GM12891 (cell line): ENCODE results near the gene EPB41L2.

Experiments
- DNase-seq: peaks from one replicate; pipeline ENCODE4 v3.0.0; 2011; ENCODE audit warnings: low spot score; ENCODE audit not compliant: insufficient read length
- FAIRE-seq: peaks from 2 replicates; lab custom pipeline; 2011; peaks lifted over from hg19 to GRCh38; lab: Jason Lieb, UNC
- PAX5 ChIP-seq: IDR thresholded peaks from 2 replicates; pipeline ENCODE4 v1.6.1; 2011; ENCODE audit warnings: low read length, moderate library complexity, mild to moderate bottlenecking; ENCODE audit not compliant: insufficient read depth, severe bottlenecking
- POLR2A ChIP-seq: IDR thresholded peaks from 2 replicates; pipeline ENCODE4 v1.6.1; 2011; ENCODE audit warnings: low read depth, low read length, control low read depth
- POLR2AphosphoS5 ChIP-seq: IDR thresholded peaks from 2 replicates; pipeline ENCODE4 v1.6.1; 2011; ENCODE audit warnings: low read depth, low read length, control low read depth
- POU2F2 ChIP-seq: IDR thresholded peaks from 2 replicates; pipeline ENCODE4 v1.6.1; 2011; ENCODE audit warnings: low read depth, mild to moderate bottlenecking, control low read depth, low read length, moderate library complexity
- SPI1 ChIP-seq: IDR thresholded peaks from 2 replicates; pipeline ENCODE4 v1.6.1; 2011; ENCODE audit warnings: low read depth, low read length, control low read depth
- TAF1 ChIP-seq: IDR thresholded peaks from 2 replicates; pipeline ENCODE4 v1.6.1; 2011; ENCODE audit warnings: low read depth, low read length, control low read depth

EPB41L2 gene

DNA sequence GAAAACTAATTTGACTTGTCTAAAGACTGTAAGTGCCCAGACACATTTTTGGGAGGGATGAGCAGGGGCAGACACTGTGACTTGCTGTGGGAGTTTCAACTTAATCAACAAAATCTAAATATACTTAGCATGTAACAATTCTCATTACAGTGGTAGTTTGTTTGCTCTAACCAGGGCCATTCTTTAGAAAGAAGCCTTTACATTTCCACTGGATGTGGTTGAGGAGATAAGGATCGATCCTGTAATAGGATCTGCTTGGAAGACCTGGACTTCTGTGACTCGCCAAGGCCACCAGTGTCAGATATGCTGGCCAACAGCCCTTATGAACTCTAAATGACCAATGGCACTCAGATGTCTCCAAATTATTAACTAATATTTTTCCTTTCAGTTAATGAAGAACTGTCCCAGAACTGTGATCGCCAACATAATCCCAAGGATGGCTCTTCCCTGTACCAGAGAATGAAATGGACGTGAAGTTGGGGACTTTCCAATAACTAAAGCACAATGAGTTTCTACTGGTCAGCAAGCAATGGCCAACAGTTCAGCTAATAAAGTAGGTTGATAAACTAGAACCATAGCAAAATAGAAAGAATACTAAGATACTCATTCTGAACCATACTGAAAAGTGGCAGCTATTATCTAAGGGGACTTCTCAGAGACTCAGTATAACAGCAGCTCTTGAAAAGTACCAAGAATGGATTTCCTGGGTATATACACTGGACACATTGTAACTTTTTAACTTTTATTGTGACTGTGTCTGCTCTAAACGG is 228.4 kb downstream of the EPB41L2 start:
- DNase-seq: no peak
- FAIRE-seq: no peak

DNA sequence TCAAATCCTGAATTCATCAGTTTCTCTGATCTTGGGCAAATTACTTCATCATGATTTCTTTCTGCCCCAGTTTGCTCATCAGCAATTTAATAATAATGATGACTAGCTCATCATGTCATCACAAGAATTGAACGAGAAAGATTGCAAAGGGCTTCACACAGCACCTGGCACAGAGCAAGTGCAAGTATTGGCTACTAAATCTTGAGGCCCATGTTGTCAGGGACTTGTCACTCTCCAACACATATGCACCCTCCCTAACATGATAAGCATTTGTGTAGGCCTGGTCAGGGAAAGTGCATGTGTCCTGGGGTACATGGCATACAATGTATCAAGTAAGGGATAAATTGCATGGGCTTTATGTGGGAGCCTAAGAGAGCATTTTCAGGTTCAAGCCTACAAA is 229.5 kb downstream of the EPB41L2 start:
- FAIRE-seq: no peak

More for the DNA sequence above, 228.4 kb downstream of the EPB41L2 start:
- no peak for TF ChIP-seq POU2F2
- TF ChIP-seq POLR2AphosphoS5: no peak
- TF ChIP-seq TAF1: no peak
- TF ChIP-seq SPI1: no peak
- TF ChIP-seq POLR2A: no peak
- TF ChIP-seq PAX5: no peak

DNA sequence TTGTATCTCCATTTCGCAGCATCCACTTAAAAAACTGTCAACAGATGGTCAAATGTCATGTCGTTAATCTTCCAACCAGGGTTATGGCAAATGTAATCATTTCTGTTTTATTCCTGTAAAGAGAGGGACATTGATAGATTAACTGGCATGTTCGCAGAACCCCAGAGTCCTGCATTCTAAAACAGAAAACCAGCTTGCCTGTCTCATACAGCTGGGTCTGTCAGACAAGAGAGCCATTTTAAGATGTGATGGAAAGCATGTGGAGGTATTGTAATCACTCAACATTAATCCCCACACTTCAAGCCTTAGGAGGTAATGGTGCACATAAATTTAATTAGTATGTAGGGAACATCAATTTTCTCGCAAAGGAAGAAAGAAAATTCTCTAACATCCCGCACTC is 231.4 kb downstream of the EPB41L2 start:
- DNase-seq: no peak
- FAIRE-seq: no peak
- TF ChIP-seq POLR2AphosphoS5: no peak
- TF ChIP-seq SPI1: no peak
- no peak for TF ChIP-seq TAF1
- TF ChIP-seq PAX5: no peak
- no peak for TF ChIP-seq POLR2A
- TF ChIP-seq POU2F2: no peak

More for the DNA sequence above, 229.5 kb downstream of the EPB41L2 start:
- DNase-seq: no peak
- TF ChIP-seq SPI1: no peak
- TF ChIP-seq POU2F2: no peak
- TF ChIP-seq TAF1: no peak
- TF ChIP-seq PAX5: no peak
- TF ChIP-seq POLR2AphosphoS5: no peak
- TF ChIP-seq POLR2A: no peak

DNA sequence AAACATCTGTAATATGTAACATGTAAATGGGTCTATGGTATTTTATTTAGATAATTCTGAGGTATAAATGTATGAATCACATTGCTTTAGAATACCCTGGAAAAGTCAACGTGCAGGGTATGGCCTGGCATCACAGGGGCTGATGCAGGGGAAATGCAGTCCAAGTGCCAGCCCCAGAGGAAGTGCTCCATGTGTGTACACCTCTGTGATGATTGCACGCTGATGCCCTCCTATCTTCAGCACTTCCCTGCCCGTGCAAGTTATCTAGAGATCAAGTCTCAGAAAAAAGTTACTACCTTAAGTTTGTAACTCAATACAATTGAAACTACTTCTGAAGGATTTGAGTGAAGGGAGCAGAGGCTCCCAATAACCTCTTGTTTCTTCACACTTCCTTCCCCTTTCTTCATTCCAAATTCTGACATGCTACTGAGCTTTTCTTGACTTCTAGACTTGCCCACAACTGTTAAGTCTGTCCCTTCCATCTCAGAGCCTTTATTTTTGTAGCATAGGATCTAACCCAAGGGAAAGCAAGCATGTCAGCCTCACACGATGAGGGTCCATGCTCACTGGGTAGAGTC is 233.6 kb downstream of the EPB41L2 start:
- DNase-seq: no peak
- no peak for TF ChIP-seq SPI1
- FAIRE-seq: no peak

DNA sequence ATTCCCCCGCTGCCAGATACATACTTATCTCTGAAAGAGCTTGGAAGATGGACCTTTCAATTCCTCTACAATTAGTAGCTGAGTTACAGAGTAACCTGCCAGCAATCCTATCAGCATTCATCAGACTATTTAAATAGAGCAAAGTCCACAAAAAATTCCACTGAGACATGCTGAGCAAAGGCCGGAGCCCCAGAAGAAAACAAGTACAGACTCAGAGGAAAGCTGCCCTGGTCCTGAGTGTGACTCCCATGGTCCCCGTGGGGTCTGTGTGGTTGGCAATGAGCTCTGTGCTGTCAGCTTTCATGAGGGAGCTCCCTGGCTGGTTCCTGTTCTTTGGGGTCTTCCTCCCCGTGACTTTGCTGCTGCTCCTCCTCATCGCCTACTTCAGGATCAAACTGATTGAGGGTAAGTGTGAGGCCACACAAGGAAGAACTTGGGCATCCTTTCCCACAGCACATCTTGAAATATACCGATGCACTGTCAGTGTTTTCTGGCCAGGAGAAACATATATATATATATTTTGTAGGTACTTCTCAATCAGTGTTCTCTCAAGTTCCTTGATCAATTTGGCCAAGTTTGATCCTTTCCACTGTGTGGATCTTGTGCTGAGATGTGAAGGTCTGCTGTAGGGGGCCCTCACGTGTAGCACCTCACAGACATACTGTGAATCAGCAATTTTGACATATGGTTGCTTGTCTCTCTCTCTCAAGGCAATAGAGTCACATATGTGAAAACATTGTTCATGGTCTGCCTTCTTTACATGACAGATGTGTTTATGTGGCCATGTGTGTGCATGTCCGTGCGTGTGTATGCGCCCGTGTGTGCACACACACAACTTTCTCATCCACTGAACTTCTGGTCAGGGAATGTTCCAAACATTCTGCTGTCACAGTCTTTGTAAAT is 235.5 kb downstream of the EPB41L2 start, which contains the start of gene SMLR1:
TSS of gene SMLR1 (plus strand) at position 160 of the 903 bp plus-strand sequence. CDS start at position 168, 8 bp downstream.
- no peak for FAIRE-seq
- no peak for DNase-seq
- no peak for TF ChIP-seq POLR2AphosphoS5
- TF ChIP-seq POLR2A: no peak
- TF ChIP-seq TAF1: no peak
- TF ChIP-seq SPI1: no peak
- no peak for TF ChIP-seq POU2F2
- TF ChIP-seq PAX5: no peak

DNA sequence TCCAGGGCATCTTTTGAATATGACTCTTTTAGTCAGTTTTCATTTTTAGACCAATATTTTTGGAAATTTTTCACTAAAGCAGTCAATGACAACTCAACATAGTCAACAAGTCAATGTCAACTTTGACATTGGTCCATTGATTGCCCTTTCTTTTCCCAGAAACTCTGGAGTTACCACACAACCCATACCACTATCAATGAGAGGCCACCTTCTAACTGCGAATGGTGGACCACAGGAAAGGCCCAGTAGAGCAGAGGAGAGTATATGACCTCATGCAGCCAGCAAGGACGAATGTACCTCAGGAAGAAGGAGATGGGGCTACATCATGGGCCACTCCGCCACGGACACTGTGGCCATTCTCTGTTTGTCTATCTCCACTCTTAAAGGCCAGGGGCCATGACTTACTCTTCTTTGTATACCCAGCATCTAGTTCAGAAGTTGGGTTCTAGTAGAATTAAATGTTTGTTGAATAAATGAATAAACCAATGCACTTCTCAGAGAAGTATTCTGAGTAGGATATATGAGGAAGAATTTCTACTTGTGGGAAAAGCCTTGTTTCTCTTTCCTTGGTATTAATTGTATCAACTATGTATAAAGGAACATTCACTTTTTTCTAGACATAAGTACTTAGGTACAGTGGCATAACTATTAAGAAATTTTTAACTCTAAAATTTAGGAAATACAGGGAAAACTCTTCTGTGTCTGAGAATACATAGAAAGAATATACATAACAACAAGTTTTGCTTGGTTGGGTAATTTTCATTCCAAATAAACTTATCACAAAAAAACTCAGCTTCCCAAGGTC is 236.4 kb downstream of the EPB41L2 start:
- TF ChIP-seq POLR2AphosphoS5 (no peak), TAF1 (no peak), POU2F2 (no peak), PAX5 (no peak)
- DNase-seq (no peak), FAIRE-seq (no peak)

DNA sequence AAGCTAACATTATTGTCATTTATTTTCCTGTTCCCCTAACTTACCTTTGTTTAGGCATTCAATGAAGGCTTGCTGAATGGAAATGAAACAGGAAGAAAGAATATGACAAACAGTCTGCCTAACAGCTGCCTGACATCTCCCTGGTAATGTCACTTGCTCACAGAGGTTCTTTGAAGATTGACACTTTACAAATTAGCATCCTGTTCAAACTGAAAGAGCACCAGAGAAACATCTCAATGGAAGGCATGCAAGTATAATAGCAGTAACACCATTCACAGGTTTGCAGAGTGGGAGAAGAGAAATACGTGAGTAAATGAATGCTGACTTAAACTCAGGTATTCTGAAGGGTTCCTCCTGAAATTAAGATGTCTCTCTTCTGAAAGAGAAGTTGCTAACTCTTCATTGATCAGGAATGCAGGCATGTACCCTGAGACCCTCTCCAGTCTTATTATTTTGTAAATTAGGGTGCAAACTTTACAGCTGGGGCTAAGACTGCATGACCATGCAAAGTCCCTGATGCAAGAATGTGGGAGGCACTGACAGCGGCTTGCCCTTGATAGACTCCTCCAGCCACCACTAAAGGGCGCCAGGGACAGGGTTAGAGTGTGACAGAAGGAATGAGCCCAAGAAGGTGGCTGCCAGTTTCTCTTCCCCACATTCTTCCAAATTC is 237.1 kb downstream of the EPB41L2 start:
- FAIRE-seq: no peak
- DNase-seq: no peak
- no peak for TF ChIP-seq POLR2AphosphoS5
- TF ChIP-seq TAF1: no peak
- TF ChIP-seq POLR2A: no peak
- no peak for TF ChIP-seq PAX5
- no peak for TF ChIP-seq POU2F2
- no peak for TF ChIP-seq SPI1

DNA sequence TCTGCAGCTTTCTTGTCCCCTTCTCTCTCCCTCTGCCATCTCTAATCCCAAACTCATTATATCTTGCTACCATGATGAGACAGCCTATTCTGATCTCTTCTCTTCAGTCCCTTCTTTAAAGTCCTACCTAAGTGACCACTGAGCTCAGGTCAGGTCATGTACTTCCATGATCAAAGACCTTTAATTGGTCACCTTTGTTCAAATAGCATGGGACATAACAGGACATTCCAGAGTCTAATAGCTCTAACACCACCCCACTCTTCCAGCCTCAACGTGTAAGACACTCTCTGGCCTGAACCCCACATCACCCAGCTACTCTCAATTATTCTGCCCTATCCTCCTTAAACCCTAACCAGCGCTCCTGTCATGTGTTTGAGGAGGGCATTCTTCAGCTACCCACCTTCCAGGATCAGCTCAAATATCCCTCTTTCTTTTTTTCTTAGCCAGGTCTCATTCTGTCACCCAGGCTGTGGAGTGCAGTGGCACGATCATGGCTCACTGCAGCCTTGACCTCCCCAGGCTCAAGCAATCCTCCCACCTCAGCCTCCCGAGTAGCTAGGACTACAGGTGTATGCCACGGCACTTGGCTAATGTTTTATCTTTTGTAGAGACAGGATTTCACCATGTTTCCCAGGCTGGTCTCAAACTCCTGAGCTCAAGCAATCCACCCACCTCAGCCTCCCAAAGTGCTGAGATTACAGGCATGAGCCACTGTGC is 237.9 kb downstream of the EPB41L2 start:
- FAIRE-seq: no peak

More for the DNA sequence above, 237.9 kb downstream of the EPB41L2 start:
- TF ChIP-seq PAX5: no peak
- DNase-seq: no peak
